ENCODE measurements around the gene KIR2DL1. TPM values are rescaled to one million over a fixed set of nuclear protein-coding genes. Genes with fewer than 3 reads are reported as not detected.
A peak's percentile ranks its signal among the peaks of the same experiment; 100 is the strongest.
"Not testable (repeated sequence)": the region's sequence is repeated elsewhere in the genome, so short reads cannot be mapped to it uniquely, and the experiment has no call there.

Gene KIR2DL1
- not detected in 2 replicates for total RNA-seq
- long read RNA-seq = 0 reads

GRCh38 chr19:54769646-54770045 lies at the start of gene KIR2DL1:
Gene KIR2DL1, plus strand, starts transcription at chr19:54769793. Its CDS starts 58 bp downstream, at chr19:54769851.
- peaks cover 64% of the 10 kb centered on the region for H3K9me3 Mint-ChIP-seq (ENCODE audit: unreplicated experiment)
- H3K4me3 Mint-ChIP-seq (ENCODE audit: unreplicated experiment); H3K27me3 Mint-ChIP-seq (ENCODE audit: unreplicated experiment): not testable (repeated sequence)

GRCh38 chr19:54724142-54724541 lies 45.5 kb upstream of the KIR2DL1 start, which contains the start of gene KIR3DL3:
Gene KIR3DL3, plus strand, starts transcription at chr19:54724442. Its CDS starts 55 bp downstream, at chr19:54724497.
- H3K27me3 Mint-ChIP-seq (ENCODE audit: unreplicated experiment) = no peaks in the 10 kb centered on the region
- no peak within 1 kb of the TSS for H3K4me3 Mint-ChIP-seq (ENCODE audit: unreplicated experiment)
- peak; percentile 44 for DNase-seq (ENCODE audit: extremely low spot score, unreplicated experiment)

More at GRCh38 chr19:54769646-54770045, at the start of gene KIR2DL1:
- not testable (repeated sequence) for H3K27ac Mint-ChIP-seq (ENCODE audit: unreplicated experiment); H3K36me3 Mint-ChIP-seq (ENCODE audit: unreplicated experiment); DNase-seq (ENCODE audit: extremely low spot score, unreplicated experiment); H3K4me1 Mint-ChIP-seq (ENCODE audit: unreplicated experiment)

DNA sequence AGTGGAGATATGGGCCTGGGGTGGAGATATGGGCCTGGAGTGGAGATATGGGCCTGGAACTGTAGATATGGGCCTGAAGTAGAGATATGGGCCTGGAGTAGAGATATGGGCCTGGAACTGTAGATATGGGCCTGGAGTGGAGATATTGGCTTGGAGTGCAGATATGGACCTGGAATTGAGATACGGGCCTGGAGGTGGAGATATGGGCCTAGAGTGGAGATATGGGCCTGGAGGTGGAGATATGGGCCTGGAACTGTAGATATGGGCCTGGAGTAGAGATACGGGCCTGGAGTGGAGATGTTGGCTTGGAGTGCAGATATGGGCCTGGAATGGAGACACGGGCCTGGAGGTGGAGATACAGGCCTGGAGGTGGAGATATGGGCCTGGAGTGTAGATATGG lies 44.9 kb upstream of the KIR2DL1 start:
- H3K27me3 Mint-ChIP-seq (ENCODE audit: unreplicated experiment) = no peaks in the 10 kb centered on the region
- TF ChIP-seq CTCF (IDR thresholded peaks at IDR 0.05) = no peak
- no peaks in the 10 kb centered on the region for H3K4me1 Mint-ChIP-seq (ENCODE audit: unreplicated experiment)
- DNase-seq (ENCODE audit: extremely low spot score, unreplicated experiment) = peak; percentile 17
- H3K36me3 Mint-ChIP-seq (ENCODE audit: unreplicated experiment) = no peaks in the 10 kb centered on the region
- peaks cover 66% of the 10 kb centered on the region for H3K9me3 Mint-ChIP-seq (ENCODE audit: unreplicated experiment)
- no peak overlapping the region for H3K27ac Mint-ChIP-seq (ENCODE audit: unreplicated experiment)
- no peak overlapping the region for H3K4me3 Mint-ChIP-seq (ENCODE audit: unreplicated experiment)

More at GRCh38 chr19:54724142-54724541, 45.5 kb upstream of the KIR2DL1 start, which contains the start of gene KIR3DL3:
- Mint-ChIP-seq H3K27ac (ENCODE audit: unreplicated experiment) (no peak within 1 kb of the TSS), H3K4me1 (ENCODE audit: unreplicated experiment) (no peaks in the 10 kb centered on the region), H3K36me3 (ENCODE audit: unreplicated experiment) (no peaks in the 10 kb centered on the region), H3K9me3 (ENCODE audit: unreplicated experiment) (peaks cover 70% of the 10 kb centered on the region)
- no peak for TF ChIP-seq CTCF (IDR thresholded peaks at IDR 0.05)

DNA sequence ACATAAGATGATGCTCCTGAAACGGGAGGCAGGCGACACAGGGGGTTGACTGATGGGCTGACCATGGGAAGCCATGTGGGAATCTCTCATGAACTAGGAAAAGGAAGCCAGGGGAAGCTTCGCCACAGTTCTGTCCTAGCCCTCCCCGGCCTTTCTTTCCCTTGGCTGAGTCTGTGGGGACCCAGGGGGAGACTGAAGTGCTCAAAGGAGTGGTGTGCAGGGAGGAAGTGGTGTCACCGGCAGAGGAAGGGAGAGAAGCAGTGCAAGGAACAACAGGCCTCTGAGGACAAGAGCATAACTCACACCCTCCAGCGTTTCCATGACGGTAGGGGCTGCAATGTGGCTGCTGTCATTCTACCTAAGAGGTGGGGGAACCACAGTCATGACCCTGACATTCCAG lies 44.3 kb upstream of the KIR2DL1 start:
- H3K9me3 Mint-ChIP-seq (ENCODE audit: unreplicated experiment) = peaks cover 60% of the 10 kb centered on the region
- H3K4me1 Mint-ChIP-seq (ENCODE audit: unreplicated experiment) = no peaks in the 10 kb centered on the region
- no peak overlapping the region for H3K27ac Mint-ChIP-seq (ENCODE audit: unreplicated experiment)

GRCh38 chr19:54727562-54727961 lies 42.0 kb upstream of the KIR2DL1 start:
- peaks cover 65% of the 10 kb centered on the region for H3K9me3 Mint-ChIP-seq (ENCODE audit: unreplicated experiment)
- peak; percentile 69 for DNase-seq (ENCODE audit: extremely low spot score, unreplicated experiment)
- no peak overlapping the region for H3K27ac Mint-ChIP-seq (ENCODE audit: unreplicated experiment)
- TF ChIP-seq CTCF (IDR thresholded peaks at IDR 0.05) = no peak
- H3K36me3 Mint-ChIP-seq (ENCODE audit: unreplicated experiment) = no peaks in the 10 kb centered on the region
- H3K4me1 Mint-ChIP-seq (ENCODE audit: unreplicated experiment) = no peaks in the 10 kb centered on the region
- no peaks in the 10 kb centered on the region for H3K27me3 Mint-ChIP-seq (ENCODE audit: unreplicated experiment)
- H3K4me3 Mint-ChIP-seq (ENCODE audit: unreplicated experiment) = no peak overlapping the region

More for the DNA sequence above, 44.3 kb upstream of the KIR2DL1 start:
- Mint-ChIP-seq H3K36me3 (ENCODE audit: unreplicated experiment) (no peaks in the 10 kb centered on the region), H3K4me3 (ENCODE audit: unreplicated experiment) (no peak overlapping the region), H3K27me3 (ENCODE audit: unreplicated experiment) (no peaks in the 10 kb centered on the region)
- no peak for TF ChIP-seq CTCF (IDR thresholded peaks at IDR 0.05)
- peak; percentile 80 for DNase-seq (ENCODE audit: extremely low spot score, unreplicated experiment)
